Bronchial epithelial cell (primary cell): ENCODE measurements around the gene EPB41L4A. TPM values are rescaled to one million over a fixed set of nuclear protein-coding genes. Genes with fewer than 3 reads are reported as not detected.
A peak's percentile ranks its signal among the peaks of the same experiment; 100 is the strongest.

Experiments
- DNase-seq: peaks from one replicate; pipeline ENCODE4 v3.0.0-alpha.2; 2010; ENCODE audit warnings: low read depth
- FAIRE-seq: peaks from 2 replicates; lab custom pipeline; 2011; peaks lifted over from hg19 to GRCh38; lab: Jason Lieb, UNC
- H3K27me3 ChIP-seq: 2 replicates; pipeline ENCODE4 v1.5.1; 2011; ENCODE audit warnings: low read length; ENCODE audit not compliant: control insufficient read depth, insufficient read depth
- H3K36me3 ChIP-seq: 2 replicates; pipeline ENCODE4 v1.5.1; 2011; ENCODE audit warnings: low read length; ENCODE audit not compliant: control insufficient read depth, insufficient read depth
- H3K4me3 ChIP-seq: 2 replicates; pipeline ENCODE4 v1.5.1; 2011; ENCODE audit warnings: mild to moderate bottlenecking, low read depth, low read length, control low read depth
- CTCF ChIP-seq: IDR thresholded peaks from 2 replicates; pipeline ENCODE4 v1.5.1; 2011; ENCODE audit warnings: mild to moderate bottlenecking, moderate library complexity, low read length, control low read depth, inconsistent platforms; ENCODE audit not compliant: insufficient read depth, severe bottlenecking
- total RNA-seq: library from RNA; depleted of rRNA; stranded (reverse); fragments of >200 nt; gene quantifications from 2 replicates; pipeline ENCODE4 v1.2.1, GENCODE V29; 2014

EPB41L4A gene
- total RNA-seq, 1 donor from 2014 or later: 5.3 TPM

- TF ChIP-seq CTCF: no peak
- Histone ChIP-seq H3K36me3 (no peaks in the 10 kb centered on the region), H3K27me3 (no peaks in the 10 kb centered on the region), H3K4me3 (no peak overlapping the region)
- no peak for FAIRE-seq
- peak; percentile 51 for DNase-seq
These were observed 89.5 kb downstream of the EPB41L4A start for GRCh38 chr5:112329419-112330090.

GRCh38 chr5:112323166-112323565 is 95.9 kb downstream of the EPB41L4A start:
- TF ChIP-seq CTCF: no peak
- Histone ChIP-seq H3K4me3 (no peak overlapping the region), H3K36me3 (no peaks in the 10 kb centered on the region), H3K27me3 (no peaks in the 10 kb centered on the region)
- DNase-seq: no peak
- no peak for FAIRE-seq

GRCh38 chr5:112320408-112320807 is 98.7 kb downstream of the EPB41L4A start:
- no peak for DNase-seq
- no peaks in the 10 kb centered on the region for H3K27me3 ChIP-seq
- TF ChIP-seq CTCF: no peak
- H3K36me3 ChIP-seq: no peaks in the 10 kb centered on the region
- FAIRE-seq: no peak
- H3K4me3 ChIP-seq: no peak overlapping the region

- DNase-seq: no peak
- FAIRE-seq: no peak
- no peaks in the 10 kb centered on the region for H3K27me3 ChIP-seq
- TF ChIP-seq CTCF: no peak
- no peaks in the 10 kb centered on the region for H3K36me3 ChIP-seq
- no peak overlapping the region for H3K4me3 ChIP-seq
These were observed 100.7 kb downstream of the EPB41L4A start for GRCh38 chr5:112318346-112318745.

- H3K4me3 ChIP-seq: no peak overlapping the region
- DNase-seq (peak; percentile 20), FAIRE-seq (no peak)
- H3K27me3 ChIP-seq: no peaks in the 10 kb centered on the region
- no peaks in the 10 kb centered on the region for H3K36me3 ChIP-seq
- TF ChIP-seq CTCF: no peak
These were observed 101.2 kb downstream of the EPB41L4A start for GRCh38 chr5:112317866-112318265.

- H3K27me3 ChIP-seq: no peaks in the 10 kb centered on the region
- no peak for FAIRE-seq
- peak; percentile 4 for TF ChIP-seq CTCF
These were observed 102.3 kb downstream of the EPB41L4A start for GRCh38 chr5:112316731-112317130.

More at GRCh38 chr5:112316731-112317130, 102.3 kb downstream of the EPB41L4A start:
- no peak for DNase-seq
- Histone ChIP-seq H3K36me3 (no peaks in the 10 kb centered on the region), H3K4me3 (no peak overlapping the region)
